ENCODE results near the gene TCF20. TPM values are rescaled to one million over a fixed set of nuclear protein-coding genes. Genes with fewer than 3 reads are reported as not detected.

TCF20 gene
- polyA plus RNA-seq, 3 donors: 26.6 to 30.6 (median 28.7) TPM

DNA sequence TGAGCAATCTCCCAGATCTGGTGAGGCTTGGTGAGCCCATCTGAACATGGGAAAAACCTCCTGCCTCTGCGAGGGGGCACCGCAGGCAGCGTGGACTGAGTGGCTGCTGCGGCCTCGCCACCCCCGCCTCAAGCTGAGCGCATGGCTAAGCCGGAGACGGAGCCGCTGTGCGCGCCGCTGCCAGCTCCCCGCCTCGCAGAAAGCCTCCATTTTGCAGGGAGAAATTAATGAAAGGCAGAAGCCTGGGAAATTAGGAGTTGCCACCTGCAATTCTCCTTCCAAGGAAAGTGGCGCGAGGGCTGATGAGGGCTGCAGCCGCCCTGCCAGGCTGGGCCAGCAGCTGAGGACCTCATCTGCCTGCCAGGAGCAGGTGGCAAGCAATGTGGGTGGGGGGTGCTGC is 35.6 kb upstream of the TCF20 start:
- DNase-seq (ENCODE audit: extremely low read depth in 1 of 11, low read depth in 9 of 11, low spot score in 4 of 11): no peak

GRCh38 chr22:42304324-42304790 is 33.9 kb upstream of the TCF20 start:
- DNase-seq (ENCODE audit: extremely low read depth in 1 of 11, low read depth in 9 of 11, low spot score in 4 of 11): no peak

GRCh38 chr22:42303396-42304323 is 33.2 kb upstream of the TCF20 start:
- DNase-seq (ENCODE audit: extremely low read depth in 1 of 11, low read depth in 9 of 11, low spot score in 4 of 11): peak in 1 of 11 donors; percentile 72

GRCh38 chr22:42301742-42302102 is 31.3 kb upstream of the TCF20 start:
- no peak for DNase-seq (ENCODE audit: extremely low read depth in 1 of 11, low read depth in 9 of 11, low spot score in 4 of 11)

- DNase-seq (ENCODE audit: extremely low read depth in 1 of 11, low read depth in 9 of 11, low spot score in 4 of 11): no peak
These were observed 30.8 kb upstream of the TCF20 start for GRCh38 chr22:42301077-42301741.

- no peak for DNase-seq (ENCODE audit: extremely low read depth in 1 of 11, low read depth in 9 of 11, low spot score in 4 of 11)
These were observed 30.0 kb upstream of the TCF20 start for GRCh38 chr22:42300259-42301076.

- DNase-seq (ENCODE audit: extremely low read depth in 1 of 11, low read depth in 9 of 11, low spot score in 4 of 11): no peak
These were observed 29.3 kb upstream of the TCF20 start for GRCh38 chr22:42299586-42300258.

DNA sequence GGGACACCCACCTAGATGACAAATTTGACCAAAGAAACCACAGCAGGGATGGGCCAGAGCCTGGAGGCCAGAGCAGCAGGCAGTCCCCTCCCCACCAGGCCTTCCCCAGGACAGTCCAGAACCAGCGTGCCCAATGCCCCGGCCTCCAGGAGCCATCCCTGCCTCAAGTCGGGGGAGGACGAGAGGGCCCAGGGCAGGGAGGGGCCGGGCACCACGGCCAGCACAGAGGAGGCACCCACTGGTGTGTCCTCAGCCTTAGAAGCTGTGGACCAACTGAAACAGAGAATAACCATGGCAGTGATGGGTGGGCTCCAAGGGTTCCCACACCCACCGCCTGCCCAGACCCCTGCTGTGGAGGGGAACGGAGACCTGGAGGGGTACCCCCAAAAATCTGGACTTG is 28.3 kb upstream of the TCF20 start:
- DNase-seq (ENCODE audit: extremely low read depth in 1 of 11, low read depth in 9 of 11, low spot score in 4 of 11): no peak

GRCh38 chr22:42297778-42298177 is 27.3 kb upstream of the TCF20 start:
- DNase-seq (ENCODE audit: extremely low read depth in 1 of 11, low read depth in 9 of 11, low spot score in 4 of 11): no peak

DNA sequence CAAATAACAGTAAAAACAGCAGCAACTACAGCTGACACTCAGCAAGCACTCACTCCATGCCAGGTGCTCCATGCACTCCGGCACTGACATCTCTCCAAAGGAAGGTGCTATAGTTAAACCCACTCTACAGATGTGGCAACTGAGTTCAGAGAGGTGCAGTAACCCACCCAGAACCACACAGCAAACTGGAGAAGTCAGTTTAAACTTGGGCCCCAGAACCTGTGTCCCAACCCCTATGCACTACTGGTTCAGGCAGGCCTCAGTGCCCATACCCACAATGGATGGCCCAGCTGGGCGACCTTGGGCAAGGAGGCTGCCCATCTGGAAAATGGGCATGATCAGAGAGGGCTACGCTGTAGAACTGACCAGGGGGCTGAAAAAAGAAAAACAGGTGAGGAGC is 26.4 kb upstream of the TCF20 start:
- no peak for DNase-seq (ENCODE audit: extremely low read depth in 1 of 11, low read depth in 9 of 11, low spot score in 4 of 11)

DNA sequence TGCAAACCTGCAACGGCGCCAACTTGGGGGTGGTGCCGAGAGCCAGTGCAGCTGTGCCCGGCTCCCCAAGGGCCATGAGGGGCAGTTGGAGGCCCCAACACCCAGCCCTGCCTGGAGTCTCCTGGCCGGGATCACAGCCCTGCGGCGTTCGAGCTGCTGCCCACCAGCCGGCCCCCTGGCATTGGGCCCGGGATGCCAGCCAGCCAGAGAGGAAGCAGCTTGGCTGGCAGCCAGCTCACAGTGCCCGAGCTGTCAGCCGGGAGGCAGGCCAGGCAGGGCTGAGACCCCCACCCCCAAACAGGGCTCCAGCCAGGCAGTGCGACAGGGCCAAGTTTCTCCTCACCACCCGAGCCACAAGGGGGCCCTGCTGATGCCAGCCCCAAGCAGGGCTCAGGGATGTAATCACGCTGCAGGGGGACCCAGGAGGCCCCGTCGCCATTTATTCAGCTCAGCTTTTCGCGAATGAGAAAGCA is 26.0 kb upstream of the TCF20 start:
- DNase-seq (ENCODE audit: extremely low read depth in 1 of 11, low read depth in 9 of 11, low spot score in 4 of 11): no peak

DNA sequence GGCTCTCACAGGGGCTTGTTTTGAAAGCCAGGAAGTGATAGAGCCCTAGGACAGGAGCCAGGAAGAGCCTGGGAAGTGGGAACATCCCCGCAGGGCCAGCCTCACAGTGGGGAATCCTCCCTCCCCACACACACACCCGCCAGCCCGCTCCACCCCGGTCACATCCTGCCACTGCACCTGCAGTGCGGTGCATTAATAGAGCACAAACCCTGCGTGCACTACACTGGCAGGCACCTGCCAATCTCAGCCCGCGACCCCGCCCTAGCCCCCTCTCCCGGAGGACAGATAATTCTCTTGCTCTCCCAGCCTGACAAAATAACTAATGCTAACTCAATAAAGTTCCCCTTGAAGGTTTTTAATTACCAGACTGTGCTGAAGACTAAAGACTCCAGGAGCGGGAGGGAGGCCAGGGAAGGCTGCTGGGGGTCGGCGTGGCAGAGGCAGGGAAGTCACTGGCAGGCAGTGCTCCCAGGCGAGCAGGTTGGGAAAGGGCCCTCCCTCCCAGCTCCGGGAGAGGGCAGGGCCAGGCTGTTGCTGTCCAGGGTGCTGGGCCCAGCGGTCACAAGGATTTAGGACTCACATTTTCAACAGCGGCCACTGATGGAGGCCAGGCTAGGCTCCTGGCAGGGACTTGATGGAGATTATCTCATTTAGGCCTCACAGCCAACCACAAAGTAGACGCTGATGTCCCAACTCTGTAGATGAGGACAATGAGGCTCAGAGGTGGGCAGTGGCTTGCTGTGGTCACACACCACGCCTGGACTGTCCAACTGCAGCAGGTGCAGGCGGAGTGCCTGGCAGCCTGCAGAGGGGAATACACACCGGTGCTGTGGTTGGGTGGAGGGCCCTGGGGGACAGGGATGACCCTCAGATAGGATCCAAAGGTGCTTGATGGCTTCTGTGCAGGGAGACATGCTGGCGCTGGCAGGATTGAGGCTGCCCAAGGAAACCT is 23.9 kb upstream of the TCF20 start:
- DNase-seq (ENCODE audit: extremely low read depth in 1 of 11, low read depth in 9 of 11, low spot score in 4 of 11): no peak

DNA sequence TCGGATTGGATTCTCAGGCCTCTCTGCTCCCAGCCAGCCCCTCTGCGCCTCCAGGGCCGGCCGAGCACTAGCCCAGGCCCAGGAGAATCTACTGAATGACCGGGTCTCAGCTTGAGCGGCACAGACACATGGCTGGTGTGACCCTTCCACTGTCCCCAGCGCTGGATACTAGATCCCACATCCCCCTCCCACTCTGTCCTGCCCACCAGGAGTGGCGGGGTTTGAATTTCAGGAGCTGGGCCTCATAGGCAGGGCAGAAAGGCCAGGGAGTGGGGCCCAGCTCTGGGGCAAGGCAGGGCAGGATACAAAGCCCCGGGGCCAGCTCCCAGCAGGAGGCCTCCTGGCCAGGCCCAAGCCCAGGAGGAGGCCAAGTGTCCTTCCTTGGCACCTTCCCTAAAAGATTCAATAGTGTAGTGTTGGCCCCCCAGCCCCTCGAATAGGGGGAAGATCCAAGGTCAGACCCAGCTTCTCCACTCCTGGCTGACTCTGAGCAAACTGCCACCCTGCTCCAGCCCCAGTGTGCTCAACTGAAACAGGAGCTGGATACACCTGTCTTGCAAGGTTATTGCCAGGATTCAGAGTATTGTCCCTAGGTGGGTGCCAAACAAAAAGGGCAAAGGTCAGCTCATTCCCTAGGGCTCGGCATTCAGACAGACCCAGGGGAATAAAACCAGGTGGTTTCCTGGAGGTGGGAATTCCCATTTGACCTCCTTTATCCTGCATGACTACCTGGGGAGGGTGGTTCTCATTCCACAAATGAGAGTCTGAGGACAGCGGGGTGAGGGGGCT is 22.5 kb upstream of the TCF20 start:
- DNase-seq (ENCODE audit: extremely low read depth in 1 of 11, low read depth in 9 of 11, low spot score in 4 of 11): no peak

DNA sequence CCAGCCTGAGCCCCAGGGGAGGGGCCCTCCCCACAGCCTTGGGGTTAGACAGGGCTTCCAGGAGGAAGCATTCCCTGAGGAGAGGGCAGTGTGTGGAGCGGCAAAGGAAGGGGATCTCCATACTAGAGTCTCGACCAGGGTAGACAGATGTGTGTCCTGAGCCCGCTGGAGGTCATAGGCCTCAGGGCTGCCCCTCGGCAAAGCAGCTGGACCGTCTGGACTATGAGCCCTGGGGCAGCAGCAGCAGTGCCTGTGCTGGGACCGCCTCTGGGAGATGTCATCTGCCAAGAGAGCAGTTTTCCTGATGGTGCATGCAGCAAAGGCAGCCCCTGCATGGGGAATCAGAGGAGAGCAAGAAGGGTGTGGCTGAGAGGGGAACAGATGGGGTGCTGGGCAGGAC is 20.8 kb upstream of the TCF20 start:
- no peak for DNase-seq (ENCODE audit: extremely low read depth in 1 of 11, low read depth in 9 of 11, low spot score in 4 of 11)

DNA sequence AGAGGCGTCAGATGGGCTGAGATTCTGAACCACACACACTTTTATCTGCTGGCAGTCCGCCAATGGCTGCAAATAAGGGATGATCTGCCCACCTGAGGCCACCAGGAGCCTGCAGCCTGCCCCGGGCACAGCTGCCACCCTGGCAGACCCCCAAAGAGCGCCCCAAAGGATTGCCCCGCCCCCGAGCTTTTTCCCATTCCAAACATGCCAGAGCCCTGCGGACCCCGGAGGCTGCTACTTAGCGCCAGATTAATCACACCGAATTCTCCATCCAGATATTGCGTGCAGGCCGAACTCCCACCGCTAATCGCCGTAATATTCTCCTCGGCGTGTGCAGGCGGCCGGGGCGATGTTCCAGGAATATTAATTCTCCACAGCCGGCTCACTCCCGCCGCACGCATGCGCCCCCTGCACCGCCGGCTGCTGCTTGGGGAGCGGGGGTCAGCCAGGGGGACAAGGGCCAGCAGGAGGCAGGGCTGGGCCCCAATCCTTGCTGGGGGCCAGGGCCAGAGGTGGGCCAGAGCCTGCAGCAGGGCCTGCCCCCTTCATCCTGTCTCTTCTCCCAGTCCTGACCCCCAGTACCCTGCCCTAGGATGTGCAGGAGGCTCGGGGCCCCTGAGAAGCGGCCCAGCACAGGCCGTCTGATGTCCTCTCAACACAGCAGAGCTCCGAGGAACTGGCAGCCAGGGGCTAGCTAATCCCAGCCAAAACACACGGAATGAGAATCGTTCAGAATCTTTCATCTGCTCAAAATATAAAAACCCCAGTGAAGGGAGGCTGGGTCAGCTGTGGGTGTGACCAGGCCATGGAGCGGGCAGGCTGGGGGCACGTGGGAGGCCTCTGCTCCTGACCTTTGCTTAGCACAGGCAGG is 19.5 kb upstream of the TCF20 start:
- no peak for DNase-seq (ENCODE audit: extremely low read depth in 1 of 11, low read depth in 9 of 11, low spot score in 4 of 11)

DNA sequence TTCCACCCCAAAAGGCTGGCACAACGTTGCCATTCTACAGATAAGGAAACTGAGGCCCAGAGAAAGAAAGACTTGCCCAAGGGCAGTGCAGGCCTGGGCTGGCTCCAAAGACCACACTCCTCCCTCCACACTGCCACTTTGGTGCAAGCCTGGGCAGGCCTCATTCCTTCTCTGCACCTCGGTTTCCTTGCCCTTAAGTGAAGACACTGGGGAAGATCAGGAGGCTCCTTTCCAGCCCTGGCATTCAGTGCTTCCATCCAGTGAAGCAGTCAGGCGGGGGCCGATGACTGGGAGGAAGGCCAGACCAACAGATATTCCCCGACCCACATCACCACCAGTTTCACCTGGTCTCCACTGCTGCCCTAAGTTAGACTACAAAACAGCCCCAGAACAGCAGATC is 18.3 kb upstream of the TCF20 start:
- DNase-seq (ENCODE audit: extremely low read depth in 1 of 11, low read depth in 9 of 11, low spot score in 4 of 11): no peak
